G401.6 (cell line): Measurements from ENCODE around the gene EXOC3.

ENCODE experiments used
- FAIRE-seq: peaks from 2 replicates; lab custom pipeline; 2012; peaks lifted over from hg19 to GRCh38; lab: Jason Lieb, UNC

The EXOC3 gene

GRCh38 chr5:439636-440035 lies 3.3 kb upstream of the EXOC3 start:
- no peak for FAIRE-seq

- FAIRE-seq = no peak
These were observed 2.4 kb upstream of the EXOC3 start for GRCh38 chr5:440401-441201.

- FAIRE-seq = no peak
These were observed 1.0 kb upstream of the EXOC3 start for GRCh38 chr5:441996-442334.

- FAIRE-seq = no peak
These were observed 519 bp downstream of the EXOC3 start for GRCh38 chr5:443239-444151.

- FAIRE-seq = no peak
These were observed 1.2 kb downstream of the EXOC3 start for GRCh38 chr5:444226-444625.

- FAIRE-seq = no peak
These were observed 2.6 kb downstream of the EXOC3 start for GRCh38 chr5:445591-445990.

DNA sequence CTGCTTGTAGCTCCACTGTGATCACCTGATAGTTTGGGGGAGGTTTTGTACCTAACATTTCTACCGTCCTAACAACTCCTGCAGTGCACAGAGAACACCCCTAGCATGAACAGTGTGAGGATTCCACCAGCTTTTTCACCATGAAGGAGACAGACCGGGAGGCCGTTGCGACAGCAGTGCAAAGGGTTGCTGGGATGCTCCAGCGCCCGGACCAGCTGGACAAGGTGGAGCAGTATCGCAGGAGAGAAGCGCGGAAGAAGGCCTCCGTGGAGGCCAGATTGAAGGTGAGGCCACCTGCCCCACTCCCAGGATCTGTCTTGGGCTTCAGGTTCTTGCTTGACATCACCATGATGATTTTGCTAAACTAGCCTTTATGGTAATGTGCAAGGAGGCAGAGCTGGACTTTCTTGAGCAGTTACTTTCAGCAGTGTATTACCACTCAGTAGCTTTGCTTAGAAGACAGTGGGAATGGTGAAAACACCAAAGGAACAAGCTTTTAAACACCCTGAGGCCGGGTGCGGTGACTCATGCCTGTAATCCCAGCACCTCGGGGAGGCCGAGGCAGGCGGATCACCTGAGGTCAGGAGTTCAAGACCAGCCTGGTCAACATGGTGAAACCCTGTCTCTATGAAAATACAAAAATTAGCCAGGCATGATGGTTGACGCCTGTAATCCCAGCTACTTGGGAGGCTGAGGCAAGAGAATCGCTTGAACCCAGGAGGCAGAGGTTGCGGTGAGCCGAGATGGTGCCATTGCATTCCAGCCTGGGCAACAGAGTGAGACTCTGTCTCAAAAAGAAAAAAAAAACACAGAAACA lies 3.3 kb downstream of the EXOC3 start:
- FAIRE-seq = no peak

GRCh38 chr5:446883-447263 lies 3.9 kb downstream of the EXOC3 start:
- peak; percentile 11 for FAIRE-seq

- FAIRE-seq = no peak
These were observed 4.5 kb downstream of the EXOC3 start for GRCh38 chr5:447501-447900.

DNA sequence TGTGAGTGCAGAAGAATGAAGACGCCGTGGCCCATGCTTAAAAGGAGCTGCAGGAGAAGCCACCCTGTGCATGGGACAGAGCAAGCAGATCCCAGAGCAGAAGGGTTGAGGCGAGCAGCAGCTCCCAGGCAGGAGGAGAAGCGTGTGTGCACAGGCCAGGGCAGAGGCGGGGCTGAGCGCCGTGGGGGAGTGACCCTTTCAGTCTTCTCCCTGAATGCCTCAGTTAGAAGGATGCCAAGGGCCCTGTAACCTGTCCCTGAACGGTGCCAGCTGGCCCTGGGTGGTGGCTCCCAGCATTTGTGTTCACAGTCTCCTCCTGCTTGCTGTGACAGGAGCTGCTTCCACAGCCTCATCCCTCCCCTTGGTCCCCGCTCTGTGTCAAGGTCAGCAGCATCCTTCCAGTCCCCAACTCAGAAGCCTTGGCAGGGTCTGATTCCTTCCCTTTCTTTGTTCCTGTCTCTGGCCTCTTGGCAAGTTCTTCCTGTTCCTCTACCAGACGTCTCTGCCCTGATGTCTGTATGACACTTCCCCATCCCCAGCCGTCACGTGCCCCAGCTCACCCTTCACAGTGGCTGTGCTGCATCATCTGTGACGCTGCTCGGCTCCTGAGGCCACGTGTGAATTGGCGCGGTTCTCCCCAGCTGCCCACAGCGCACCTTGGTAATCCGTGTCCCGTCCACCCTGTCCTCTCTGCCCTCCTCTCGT lies 5.2 kb downstream of the EXOC3 start:
- FAIRE-seq = no peak

DNA sequence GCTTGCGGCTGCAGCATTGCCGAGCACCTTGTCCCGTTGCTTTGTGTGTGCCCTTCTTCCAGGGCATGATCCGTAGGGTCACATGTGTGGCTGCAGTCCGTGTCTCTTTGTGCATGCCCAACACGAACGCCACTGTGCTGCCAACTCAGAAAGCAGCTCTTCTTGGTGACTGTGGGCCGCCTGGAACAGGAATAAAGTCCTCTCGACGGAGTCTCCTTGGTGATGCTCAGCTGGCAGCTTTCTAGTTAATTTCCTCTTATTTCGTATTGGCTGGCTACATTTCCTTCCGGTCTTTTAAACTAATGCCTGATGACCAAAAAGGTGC lies 5.8 kb downstream of the EXOC3 start:
- no peak for FAIRE-seq

GRCh38 chr5:449151-449550 lies 6.2 kb downstream of the EXOC3 start:
- no peak for FAIRE-seq

GRCh38 chr5:451587-452458 lies 8.8 kb downstream of the EXOC3 start:
- FAIRE-seq = no peak

DNA sequence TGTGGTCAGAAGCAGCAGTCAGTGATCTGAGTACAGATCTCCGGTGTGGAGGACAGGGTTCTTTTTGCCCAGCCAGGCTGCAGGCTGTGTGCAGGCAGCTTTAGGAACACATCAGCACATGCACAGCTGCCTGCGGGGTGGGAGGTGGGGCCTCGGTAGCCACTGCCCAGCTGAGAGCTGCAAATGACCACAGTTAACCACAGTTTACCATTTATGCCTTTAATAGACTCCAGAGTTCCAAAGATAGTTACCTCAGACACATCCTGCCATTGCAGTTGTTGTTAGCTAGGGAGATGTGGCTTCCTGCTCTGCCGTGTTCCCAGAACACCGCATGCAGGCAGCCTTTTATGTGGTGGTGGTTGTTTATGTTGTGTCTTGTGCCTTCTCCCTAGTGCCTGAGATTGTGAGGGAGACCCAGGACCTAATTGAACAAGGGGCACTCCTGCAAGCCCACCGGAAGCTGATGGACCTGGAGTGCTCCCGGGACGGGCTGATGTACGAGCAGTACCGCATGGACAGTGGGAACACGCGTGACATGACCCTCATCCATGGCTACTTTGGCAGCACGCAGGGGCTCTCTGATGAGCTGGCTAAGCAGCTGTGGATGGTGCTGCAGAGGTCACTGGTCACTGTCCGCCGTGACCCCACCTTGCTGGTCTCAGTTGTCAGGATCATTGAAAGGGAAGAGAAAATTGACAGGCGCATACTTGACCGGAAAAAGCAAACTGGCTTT lies 10.2 kb downstream of the EXOC3 start:
- no peak for FAIRE-seq

DNA sequence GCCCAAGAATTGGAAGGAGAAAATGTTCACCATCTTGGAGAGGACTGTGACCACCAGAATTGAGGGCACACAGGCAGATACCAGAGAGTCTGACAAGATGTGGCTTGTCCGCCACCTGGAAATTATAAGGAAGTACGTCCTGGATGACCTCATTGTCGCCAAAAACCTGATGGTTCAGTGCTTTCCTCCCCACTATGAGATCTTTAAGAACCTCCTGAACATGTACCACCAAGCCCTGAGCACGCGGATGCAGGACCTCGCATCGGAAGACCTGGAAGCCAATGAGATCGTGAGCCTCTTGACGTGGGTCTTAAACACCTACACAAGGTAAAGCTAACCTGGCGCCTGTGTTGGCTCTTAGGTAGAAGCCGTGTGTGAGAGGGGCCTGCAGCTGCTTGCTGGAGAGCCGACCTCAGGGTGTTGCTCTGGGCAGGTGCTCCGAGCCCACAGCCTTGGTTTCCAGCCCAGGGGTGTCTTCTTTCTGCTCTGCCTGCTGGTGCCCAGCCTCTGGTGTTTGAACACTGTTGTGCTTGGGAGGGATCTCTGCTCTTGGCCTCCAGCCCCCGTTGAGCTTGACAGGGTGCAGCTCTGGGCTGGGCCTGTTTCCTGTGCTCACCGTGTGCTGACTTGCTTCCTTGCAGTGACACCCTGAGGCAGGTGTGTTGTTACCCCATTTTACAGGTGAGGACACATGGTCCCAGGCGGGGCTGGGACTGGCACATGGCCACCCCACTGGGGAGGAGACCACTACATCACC lies 10.9 kb downstream of the EXOC3 start:
- no peak for FAIRE-seq

GRCh38 chr5:454936-455335 lies 12.0 kb downstream of the EXOC3 start:
- FAIRE-seq = no peak

DNA sequence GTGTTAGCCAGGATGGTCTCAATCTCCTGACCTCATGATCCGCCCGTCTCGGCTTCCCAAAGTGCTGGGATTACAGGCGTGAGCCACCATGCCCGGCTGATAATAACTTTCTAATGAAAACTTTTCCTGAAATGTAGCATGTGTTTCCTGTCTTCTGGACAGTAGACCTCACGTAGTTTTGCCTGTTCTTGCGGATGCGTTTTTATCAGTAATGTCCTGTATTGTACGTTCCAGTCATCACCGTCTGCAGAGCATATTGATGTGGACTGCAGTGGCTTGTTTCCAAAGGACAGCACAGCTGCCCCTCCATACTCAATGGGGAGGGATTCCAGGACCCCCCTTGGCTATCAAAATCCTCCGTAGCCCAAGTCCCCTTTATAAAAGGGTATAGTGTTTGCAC lies 12.8 kb downstream of the EXOC3 start:
- no peak for FAIRE-seq

DNA sequence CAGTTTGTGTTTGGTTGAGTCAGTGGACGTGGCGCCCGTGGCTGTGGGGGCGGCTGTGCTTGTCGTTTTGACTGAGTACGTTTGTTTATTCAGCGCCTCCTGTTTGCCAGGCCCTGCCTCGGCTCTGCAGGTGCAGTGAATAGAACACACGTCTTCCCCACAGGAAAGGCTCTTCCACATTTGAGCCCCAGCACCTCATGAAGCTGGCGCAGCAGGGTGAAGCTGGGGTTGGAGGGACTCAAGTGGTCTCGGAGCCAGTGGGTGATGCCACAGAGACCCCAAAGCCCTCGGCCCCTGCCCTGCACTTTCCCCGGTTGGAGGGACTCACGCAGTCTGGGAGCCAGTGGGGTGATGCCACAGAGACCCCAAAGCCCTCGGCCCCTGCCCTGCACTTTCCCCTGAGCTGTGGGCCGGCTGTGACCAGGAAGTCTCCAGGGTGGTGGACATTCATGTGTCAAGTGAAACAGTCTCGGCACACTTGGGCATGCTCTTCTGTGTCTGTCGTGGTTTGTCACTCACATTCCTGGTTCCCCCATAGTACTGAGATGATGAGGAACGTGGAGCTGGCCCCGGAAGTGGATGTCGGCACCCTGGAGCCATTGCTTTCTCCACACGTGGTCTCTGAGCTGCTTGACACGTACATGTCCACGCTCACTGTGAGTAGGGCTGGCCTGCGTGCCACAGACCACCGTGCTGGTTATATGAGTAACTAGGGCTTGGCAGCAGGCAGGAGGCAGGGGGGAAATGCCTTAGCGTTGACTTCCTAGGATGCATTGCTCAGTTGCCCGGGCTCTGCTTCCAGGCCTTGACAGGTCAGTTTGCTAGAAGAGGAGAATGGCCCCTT lies 13.6 kb downstream of the EXOC3 start:
- FAIRE-seq = no peak
